ENCODE measurements around the gene MPPED2.

DNA sequence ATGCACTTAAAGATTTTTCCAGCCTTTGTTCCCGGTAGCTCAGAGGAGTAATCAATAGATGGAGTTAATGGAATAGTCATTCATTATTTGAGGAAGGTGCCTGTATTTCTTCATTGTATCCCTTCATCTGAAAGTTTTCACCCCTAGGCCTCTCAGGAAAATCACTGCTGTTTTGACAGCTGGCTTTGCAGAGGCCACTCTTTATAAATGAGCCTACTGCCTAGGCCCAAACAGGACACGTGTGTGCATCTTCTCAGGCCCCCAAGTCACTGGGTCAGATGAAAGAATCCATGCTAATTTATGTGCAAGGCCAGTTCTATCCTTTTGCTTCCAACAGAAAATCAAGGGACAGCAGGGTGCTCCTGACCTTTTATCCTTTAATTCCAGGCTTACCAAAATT, 76.8 kb downstream of the MPPED2 start:
- TF ChIP-seq CTCF (IDR thresholded peaks at IDR 0.05) (no peak), POLR2A (IDR thresholded peaks at IDR 0.05) (no peak)
